ENCODE measurements around the gene AP4M1.

The AP4M1 gene

DNA sequence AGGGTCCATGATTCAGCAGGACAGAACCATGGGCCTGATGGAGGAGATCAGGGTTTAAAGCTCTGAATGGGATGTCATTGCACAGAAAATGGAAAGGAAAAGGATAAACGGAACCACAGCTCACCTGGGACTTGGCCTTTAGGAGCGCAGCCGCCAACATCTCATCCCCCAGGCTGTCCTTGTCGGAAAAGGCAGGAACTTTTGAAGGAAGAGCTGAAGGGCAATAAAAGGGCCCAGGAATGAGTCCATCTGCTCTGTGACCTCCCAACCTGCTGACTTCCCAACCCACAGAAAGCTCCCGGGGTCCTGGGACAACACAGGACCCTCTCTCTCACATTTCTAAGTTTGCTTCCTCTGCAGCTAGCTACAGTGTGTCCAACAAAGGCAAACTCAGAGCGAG is 26.0 kb upstream of the AP4M1 start:
- H3K36me3 ChIP-seq (replicated peaks) = peaks cover 95% of the 10 kb centered on the region
- DNase-seq (ENCODE audit: low spot score in 2 of 2) = no peak
- H3K4me3 ChIP-seq = no peak overlapping the region
- H3K9me3 ChIP-seq = peaks cover 25% of the 10 kb centered on the region
- H3K27me3 ChIP-seq (ENCODE audit: low read depth) = no peaks in the 10 kb centered on the region
- H3K4me1 ChIP-seq = peaks cover 5% of the 10 kb centered on the region
- in situ Hi-C loops (cut with MboI; ENCODE audit: low sequenced_read_pairs) = no loop called here

DNA sequence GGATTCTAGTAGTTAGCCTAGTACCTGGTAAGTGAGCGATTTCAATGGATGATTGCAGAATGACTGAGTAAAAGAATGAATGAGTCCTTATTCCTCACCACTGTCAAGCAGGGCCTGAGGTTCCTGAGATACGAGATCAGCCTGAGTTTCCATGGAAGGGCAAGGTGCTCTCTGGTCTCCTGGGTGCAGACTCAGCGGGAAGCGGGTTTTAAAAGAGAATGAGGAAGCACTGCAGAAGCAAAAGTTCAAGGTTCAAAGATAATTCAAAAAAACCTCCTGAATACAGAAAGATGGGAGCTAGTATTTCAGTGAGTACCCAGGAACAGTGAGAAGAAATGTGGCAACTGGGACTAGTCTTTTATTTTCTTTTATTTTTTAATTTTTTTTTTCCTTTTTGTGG is 24.2 kb upstream of the AP4M1 start:
- Histone ChIP-seq H3K36me3 (replicated peaks) (peaks cover 80% of the 10 kb centered on the region), H3K9me3 (peaks cover 7% of the 10 kb centered on the region), H3K4me3 (no peak overlapping the region), H3K4me1 (peaks cover 8% of the 10 kb centered on the region), H3K27me3 (ENCODE audit: low read depth) (no peaks in the 10 kb centered on the region)
- DNase-seq (ENCODE audit: low spot score in 2 of 2) = no peak
- in situ Hi-C loops (cut with MboI; ENCODE audit: low sequenced_read_pairs) = no loop called here

DNA sequence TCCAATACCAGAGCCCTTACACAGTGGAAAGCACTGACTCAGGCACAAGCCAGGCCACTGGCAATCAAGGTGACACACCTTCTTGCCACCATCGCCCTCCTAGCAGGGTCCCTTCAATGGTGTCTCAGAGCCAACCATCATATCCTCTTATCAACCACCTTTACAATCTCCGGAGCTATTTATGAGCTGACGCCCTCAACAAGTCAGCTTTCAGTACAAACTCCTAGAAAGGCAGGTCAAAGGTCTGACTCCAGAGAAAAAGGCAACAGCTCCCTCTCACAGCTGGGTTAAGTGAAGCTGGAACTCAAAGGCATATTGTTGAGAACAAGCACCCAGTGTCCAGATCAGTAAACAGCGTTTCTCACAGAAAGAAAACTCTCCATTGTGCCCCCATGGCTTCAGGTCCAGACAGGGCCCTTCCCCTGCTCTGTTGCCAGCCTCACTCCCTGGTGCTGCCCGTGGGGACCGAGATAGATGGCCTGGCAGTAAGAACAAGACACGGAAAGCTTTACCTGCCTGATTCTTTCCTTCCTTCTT is 22.4 kb upstream of the AP4M1 start:
- peaks cover 61% of the 10 kb centered on the region for H3K36me3 ChIP-seq (replicated peaks)

DNA sequence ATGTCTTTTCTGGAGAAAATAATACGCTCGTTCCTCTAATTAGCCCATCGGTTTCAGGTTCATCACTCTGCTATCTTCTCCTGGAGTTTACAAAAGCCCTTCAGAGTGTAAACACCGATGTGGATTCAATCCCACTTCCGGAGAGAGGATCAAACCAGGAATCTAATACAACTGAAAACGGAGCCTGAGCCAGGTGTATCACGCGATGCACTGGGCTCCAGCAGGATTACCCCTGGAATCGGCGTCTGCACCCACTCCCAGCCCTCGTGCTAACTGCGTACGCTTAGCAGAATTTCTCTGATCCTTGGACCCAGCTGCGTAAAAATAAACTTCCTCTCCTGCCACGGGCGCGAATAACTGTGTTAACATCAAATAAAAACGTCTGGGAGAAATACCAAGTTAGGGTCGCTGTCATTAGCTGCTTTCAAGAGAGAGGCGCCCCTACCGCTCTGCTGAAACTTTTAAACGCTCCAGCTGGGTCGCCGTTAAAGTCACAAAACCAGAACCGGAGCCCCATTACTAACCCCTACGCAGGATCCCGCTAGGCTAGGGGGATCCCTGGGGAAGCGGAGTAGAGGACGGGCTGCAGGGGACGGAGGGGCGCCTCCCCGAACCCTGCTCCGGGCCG is 20.4 kb upstream of the AP4M1 start:
- Histone ChIP-seq H3K9me3 (no peaks in the 10 kb centered on the region), H3K4me1 (peaks cover 13% of the 10 kb centered on the region), H3K36me3 (replicated peaks) (peaks cover 42% of the 10 kb centered on the region), H3K27me3 (ENCODE audit: low read depth) (no peaks in the 10 kb centered on the region), H3K4me3 (peak overlapping the region; percentile 96)
- no peak for DNase-seq (ENCODE audit: low spot score in 2 of 2)
- in situ Hi-C loops (cut with MboI; ENCODE audit: low sequenced_read_pairs) = no loop called here

More for the DNA sequence above, 22.4 kb upstream of the AP4M1 start:
- in situ Hi-C loops (cut with MboI; ENCODE audit: low sequenced_read_pairs) = no loop called here
- H3K4me1 ChIP-seq = peaks cover 13% of the 10 kb centered on the region
- H3K9me3 ChIP-seq = no peaks in the 10 kb centered on the region; the same call in 1 of the 2 replicates
- no peaks in the 10 kb centered on the region for H3K27me3 ChIP-seq (ENCODE audit: low read depth)
- H3K4me3 ChIP-seq = no peak overlapping the region
- DNase-seq (ENCODE audit: low spot score in 2 of 2) = no peak

DNA sequence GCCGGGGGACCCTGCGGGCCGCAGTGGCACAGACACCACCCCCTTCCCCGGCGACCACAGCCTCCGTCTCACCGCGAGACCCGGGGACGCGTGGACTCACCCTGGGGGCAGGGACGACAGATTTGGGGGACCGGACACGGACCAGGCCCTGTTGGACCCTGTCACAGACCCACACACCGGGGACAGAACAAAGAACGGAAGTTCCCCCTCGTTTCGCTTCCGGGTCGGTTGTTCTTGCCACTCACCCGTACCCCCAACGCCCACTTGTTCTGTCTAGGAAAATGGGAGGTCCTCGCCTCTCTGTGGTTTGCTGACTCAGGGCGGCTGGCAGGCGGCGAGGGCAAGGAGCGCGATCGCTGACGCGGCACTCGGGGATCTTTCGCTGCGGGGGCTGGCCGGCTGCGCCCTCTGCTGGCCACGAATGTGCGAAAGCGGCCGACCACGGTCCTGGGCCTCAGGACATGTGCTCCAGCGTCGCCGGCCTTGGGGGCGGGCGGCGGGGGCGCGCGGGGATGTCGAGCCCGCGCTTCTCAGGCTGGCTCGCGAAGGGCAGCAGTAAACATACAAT is 19.8 kb upstream of the AP4M1 start, which contains the start of gene ZNF3:
Gene ZNF3 (minus strand): TSS at position 189 of the 568 bp plus-strand sequence. CDS start 4,366 bp downstream, outside the sequence.
- in situ Hi-C loops (cut with MboI; ENCODE audit: low sequenced_read_pairs) = no loop called here

DNA sequence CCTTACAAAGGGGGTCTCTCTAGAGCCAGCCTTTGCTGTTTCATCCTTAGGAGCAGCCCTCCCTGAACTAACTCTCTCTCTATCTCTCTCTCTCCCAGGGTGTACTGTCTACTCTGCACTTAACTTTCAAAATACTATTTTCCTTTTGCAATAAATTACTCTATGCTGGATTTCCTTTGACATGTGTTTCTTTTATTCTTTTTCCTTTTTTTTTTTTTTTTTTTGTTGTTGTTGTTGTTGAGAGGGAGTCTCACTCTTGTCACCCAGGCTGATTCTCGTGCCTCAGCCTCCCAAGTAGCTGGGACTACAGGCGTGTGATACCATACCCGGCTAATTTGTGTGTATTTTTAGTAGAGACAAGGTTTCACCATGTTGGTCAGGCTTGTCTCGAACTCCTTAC is 18.5 kb upstream of the AP4M1 start:
- Histone ChIP-seq H3K4me1 (peaks cover 13% of the 10 kb centered on the region), H3K9me3 (no peaks in the 10 kb centered on the region), H3K36me3 (replicated peaks) (peaks cover 22% of the 10 kb centered on the region), H3K27me3 (ENCODE audit: low read depth) (no peaks in the 10 kb centered on the region), H3K4me3 (no peak overlapping the region)
- in situ Hi-C loops (cut with MboI; ENCODE audit: low sequenced_read_pairs) = no loop called here
- DNase-seq (ENCODE audit: low spot score in 2 of 2) = no peak

More for the DNA sequence above, 19.8 kb upstream of the AP4M1 start, which contains the start of gene ZNF3:
- DNase-seq (ENCODE audit: low spot score in 2 of 2) = peak; percentile 97 to 98
- peaks cover 36% of the 10 kb centered on the region for H3K36me3 ChIP-seq (replicated peaks)
- no peaks in the 10 kb centered on the region for H3K27me3 ChIP-seq (ENCODE audit: low read depth)
- no peaks in the 10 kb centered on the region for H3K9me3 ChIP-seq
- H3K4me1 ChIP-seq = peaks cover 13% of the 10 kb centered on the region
- H3K4me3 ChIP-seq = peak within 1 kb of the TSS; percentile 96

DNA sequence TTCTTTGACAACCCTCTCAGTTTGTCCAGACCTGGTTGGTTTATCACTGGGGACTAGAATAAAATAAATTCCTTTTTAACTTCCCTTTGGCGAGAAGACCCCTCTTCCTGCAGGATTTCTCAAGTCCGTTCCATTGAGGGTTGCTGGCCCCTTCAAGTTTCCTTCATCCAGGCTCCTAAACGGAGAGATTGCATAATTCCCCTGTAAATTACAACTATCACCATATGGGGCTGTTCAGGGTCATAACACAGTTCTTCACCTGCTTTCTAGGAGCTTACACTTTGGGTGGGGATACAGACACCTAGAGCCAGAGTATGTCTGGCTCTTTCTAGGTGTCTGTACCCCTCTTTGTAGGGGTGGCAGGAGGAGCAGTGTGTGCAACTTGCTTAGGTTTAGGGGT is 15.9 kb upstream of the AP4M1 start:
- peaks cover 13% of the 10 kb centered on the region for H3K4me1 ChIP-seq
- no peaks in the 10 kb centered on the region for H3K9me3 ChIP-seq
- H3K4me3 ChIP-seq = no peak overlapping the region
- peaks cover 5% of the 10 kb centered on the region for H3K36me3 ChIP-seq (replicated peaks)
- no peak for DNase-seq (ENCODE audit: low spot score in 2 of 2)
- no peaks in the 10 kb centered on the region for H3K27me3 ChIP-seq (ENCODE audit: low read depth)
- in situ Hi-C loops (cut with MboI; ENCODE audit: low sequenced_read_pairs) = no loop called here

DNA sequence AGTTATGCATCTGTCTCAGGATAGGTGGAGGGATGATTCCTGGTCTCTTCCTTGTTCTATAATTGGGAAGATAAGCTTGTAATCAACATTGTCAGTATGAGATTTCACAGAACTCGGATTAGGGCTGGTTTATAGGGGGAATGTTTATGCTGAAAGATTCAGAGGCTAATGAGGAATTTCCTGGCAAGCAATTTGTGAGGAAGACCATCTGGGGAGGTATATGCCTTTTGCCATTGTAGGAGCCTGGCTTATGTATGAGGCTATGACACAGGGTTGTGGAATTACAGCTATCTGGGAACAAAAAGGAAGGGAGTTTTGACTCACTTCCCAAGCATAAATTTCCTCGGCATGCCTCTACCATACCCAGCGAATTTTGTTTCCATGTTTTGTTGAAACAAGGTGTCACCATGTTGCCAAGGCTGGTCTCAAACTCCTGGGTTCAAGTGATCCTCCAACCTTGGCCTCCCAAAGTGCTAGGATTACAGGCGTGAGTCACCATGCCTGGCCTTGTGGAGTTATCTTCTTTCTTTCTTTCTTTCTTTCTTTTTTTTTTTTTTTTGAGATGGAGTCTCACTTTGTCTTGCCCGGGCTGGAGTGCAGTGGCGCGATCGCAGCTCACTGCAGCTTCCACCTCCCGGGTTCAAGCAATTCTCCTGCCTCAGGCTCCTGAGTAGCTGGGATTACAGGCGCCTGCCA is 14.2 kb upstream of the AP4M1 start:
- Histone ChIP-seq H3K9me3 (no peaks in the 10 kb centered on the region), H3K4me1 (peaks cover 10% of the 10 kb centered on the region), H3K27me3 (ENCODE audit: low read depth) (no peaks in the 10 kb centered on the region), H3K36me3 (replicated peaks) (peaks cover 19% of the 10 kb centered on the region), H3K4me3 (no peak overlapping the region)
- no peak for DNase-seq (ENCODE audit: low spot score in 2 of 2)
- in situ Hi-C loops (cut with MboI; ENCODE audit: low sequenced_read_pairs) = no loop called here

DNA sequence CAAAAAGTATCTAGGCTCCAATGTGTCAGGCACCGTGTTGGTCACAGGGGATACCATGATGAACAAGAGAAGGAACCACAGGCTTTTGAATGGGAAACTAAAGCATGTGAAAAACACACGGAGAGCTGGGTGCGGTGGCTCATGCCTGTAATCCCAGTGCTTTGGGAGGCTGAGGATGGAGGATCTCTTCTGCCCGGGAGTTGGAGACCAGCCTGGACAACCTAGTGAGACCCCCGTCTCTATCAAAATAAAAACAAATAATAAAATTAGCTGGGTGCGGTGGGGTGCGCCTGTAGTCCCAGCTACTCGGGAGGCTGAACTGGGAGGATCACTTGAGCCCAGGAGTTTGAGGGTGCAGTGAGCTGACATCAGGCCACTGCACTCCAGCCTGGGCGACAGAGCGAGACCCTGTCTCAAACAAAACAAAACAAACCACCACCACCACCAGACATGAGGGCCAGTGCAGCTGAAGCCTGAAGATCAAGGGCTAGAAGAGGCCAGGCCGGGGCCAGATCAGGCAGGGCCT is 13.3 kb upstream of the AP4M1 start:
- H3K36me3 ChIP-seq (replicated peaks) = peaks cover 29% of the 10 kb centered on the region
- peaks cover 5% of the 10 kb centered on the region for H3K4me1 ChIP-seq
- no peaks in the 10 kb centered on the region for H3K27me3 ChIP-seq (ENCODE audit: low read depth)
- in situ Hi-C loops (cut with MboI; ENCODE audit: low sequenced_read_pairs) = no loop called here
- peak overlapping the region; percentile 83 for H3K4me3 ChIP-seq
- no peaks in the 10 kb centered on the region for H3K9me3 ChIP-seq
- DNase-seq (ENCODE audit: low spot score in 2 of 2) = no peak

DNA sequence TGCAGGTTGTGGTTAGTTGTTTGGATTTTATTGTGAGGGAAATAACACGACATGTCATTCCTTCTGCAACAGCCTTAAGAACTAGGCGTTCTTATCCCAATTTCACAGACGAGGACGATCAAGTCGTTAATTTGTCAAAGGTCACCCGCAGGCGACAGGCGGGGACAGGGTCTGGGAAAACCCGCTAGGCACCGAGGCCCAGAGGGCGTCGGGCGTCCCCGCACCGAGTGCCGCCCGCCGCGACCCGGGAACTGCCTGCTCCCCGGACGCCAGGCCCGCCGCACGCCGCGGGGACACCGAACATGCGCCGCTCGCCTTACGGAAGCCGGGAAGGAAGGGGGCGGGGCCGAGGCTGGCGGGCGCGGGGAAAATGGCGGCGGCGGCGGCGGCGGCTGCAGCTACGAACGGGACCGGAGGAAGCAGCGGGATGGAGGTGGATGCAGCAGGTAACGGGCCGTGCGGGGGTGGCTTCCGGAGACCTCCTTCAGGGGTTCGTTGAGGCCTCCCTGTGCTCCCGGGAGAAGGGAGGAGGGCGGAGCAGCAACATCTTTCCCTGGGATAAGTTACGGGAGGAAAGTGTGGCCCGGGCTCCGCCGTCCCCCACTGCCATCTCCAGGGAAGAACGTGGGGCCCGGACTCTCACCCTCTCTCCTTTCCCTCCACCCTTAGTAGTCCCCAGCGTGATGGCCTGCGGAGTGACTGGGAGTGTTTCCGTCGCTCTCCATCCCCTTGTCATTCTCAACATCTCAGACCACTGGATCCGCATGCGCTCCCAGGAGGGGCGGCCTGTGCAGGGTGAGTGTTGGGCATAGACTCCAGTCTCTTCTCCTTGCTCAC is 12.6 kb upstream of the AP4M1 start, which contains the start of gene COPS6:
Gene COPS6 (plus strand): TSS at position 349 of the 837 bp plus-strand sequence. CDS start 22 bp downstream, at position 371.
- Histone ChIP-seq H3K36me3 (replicated peaks) (peaks cover 36% of the 10 kb centered on the region), H3K27me3 (ENCODE audit: low read depth) (no peaks in the 10 kb centered on the region), H3K4me1 (peaks cover 5% of the 10 kb centered on the region), H3K9me3 (no peaks in the 10 kb centered on the region), H3K4me3 (peak within 1 kb of the TSS; percentile 83)
- in situ Hi-C loops (cut with MboI; ENCODE audit: low sequenced_read_pairs) = no loop called here
- peak; percentile 53 to 89 for DNase-seq (ENCODE audit: low spot score in 2 of 2)

DNA sequence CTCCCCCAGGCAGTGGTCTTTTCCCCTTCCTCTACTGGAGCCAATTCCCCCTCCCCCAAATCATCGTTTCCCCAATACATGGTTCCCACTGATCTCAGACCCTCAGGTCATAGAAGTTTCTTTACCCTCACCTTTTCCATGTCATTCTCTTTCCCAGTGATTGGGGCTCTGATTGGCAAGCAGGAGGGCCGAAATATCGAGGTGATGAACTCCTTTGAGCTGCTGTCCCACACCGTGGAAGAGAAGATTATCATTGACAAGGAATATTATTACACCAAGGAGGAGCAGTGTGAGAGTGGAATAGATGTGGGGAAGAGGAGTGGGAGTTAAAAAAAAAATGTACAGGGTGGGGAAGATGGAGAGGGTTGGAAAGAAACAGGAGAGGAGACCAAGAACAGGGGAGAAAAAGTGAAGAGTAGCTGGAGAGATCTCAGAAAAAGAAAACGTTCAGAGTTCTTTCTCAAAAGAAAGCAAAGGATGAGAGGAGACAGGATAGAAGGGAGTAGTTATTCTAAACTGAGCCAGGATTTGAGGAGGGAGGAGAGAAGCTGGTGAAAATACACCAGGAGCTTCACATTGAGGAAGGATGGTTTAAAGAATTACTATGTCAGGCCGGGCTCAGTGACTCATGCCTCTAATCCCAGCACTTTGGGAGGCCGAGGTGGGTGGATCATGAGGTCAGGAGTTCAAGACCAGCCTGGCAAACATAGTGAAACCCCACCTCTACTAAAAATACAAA is 11.8 kb upstream of the AP4M1 start:
- peaks cover 5% of the 10 kb centered on the region for H3K4me1 ChIP-seq
- DNase-seq (ENCODE audit: low spot score in 2 of 2) = no peak
- no peaks in the 10 kb centered on the region for H3K9me3 ChIP-seq
- in situ Hi-C loops (cut with MboI; ENCODE audit: low sequenced_read_pairs) = no loop called here
- H3K4me3 ChIP-seq = peak overlapping the region; percentile 83
- H3K27me3 ChIP-seq (ENCODE audit: low read depth) = no peaks in the 10 kb centered on the region
- H3K36me3 ChIP-seq (replicated peaks) = peaks cover 43% of the 10 kb centered on the region

DNA sequence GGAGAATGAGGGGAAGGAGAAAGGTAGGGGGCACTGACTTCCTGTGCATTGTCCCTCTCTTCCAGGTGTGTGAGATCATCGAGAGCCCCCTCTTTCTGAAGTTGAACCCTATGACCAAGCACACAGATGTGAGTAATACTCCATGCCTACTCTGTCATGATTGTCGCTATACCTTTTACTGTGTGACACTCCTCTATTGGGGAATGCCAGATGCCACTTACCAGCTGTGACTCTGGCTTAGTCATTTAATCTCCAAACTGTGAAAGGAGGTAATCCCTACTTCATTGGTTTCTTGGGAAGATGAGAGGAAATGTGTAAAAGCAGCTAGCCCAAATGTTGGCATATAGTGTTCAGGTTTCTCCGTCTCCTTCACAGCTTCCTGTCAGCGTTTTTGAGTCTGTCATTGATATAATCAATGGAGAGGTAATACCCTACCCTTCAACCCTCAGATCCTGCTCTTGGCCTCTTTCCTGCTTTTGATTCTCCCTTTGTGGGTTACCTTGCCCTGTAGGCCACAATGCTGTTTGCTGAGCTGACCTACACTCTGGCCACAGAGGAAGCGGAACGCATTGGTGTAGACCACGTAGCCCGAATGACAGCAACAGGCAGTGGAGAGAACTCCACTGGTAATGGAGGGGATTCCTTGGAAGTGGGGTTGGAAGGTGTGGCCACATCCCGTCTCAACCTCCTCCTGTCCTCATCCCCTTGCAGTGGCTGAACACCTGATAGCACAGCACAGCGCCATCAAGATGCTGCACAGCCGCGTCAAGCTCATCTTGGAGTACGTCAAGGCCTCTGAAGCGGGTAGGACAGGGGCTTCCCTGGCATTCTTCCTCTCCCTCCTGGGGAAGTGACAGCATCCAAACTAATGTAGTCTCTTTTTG is 10.7 kb upstream of the AP4M1 start:
- Histone ChIP-seq H3K9me3 (no peaks in the 10 kb centered on the region), H3K27me3 (ENCODE audit: low read depth) (no peaks in the 10 kb centered on the region), H3K36me3 (replicated peaks) (peaks cover 55% of the 10 kb centered on the region), H3K4me3 (no peak overlapping the region), H3K4me1 (peaks cover 5% of the 10 kb centered on the region)
- no peak for DNase-seq (ENCODE audit: low spot score in 2 of 2)
- in situ Hi-C loops (cut with MboI; ENCODE audit: low sequenced_read_pairs) = no loop called here
